PFSK-1 (cell line): ENCODE data around the gene AUTS2.

Experiments
- FOXP2 ChIP-seq: optimal IDR thresholded peaks from 2 replicates; pipeline ENCODE3; 2011; ENCODE audit warnings: borderline replicate concordance, control low read depth, inconsistent platforms; ENCODE audit not compliant: insufficient read depth; ENCODE audit errors: extremely low read length, extremely low read depth
- POLR2AphosphoS5 ChIP-seq: IDR thresholded peaks from 2 replicates; pipeline ENCODE4 v1.6.1; 2012; ENCODE audit warnings: low read depth, mild to moderate bottlenecking, control low read depth, low read length, moderate library complexity
- REST ChIP-seq, 2 experiments: IDR thresholded peaks; 2 replicates each; pipeline versions ENCODE4 v1.6.1 to v1.8.0; 2011 to 2012; ENCODE audit warnings: low read depth in 2 of 2, low read length in 2 of 2, control low read depth in 1 of 2, inconsistent platforms in 1 of 2, mild to moderate bottlenecking in 1 of 2, moderate library complexity in 1 of 2; ENCODE audit not compliant: insufficient read depth in 1 of 2
- SIN3A ChIP-seq: IDR thresholded peaks from 2 replicates; pipeline ENCODE4 v1.6.1; 2012; ENCODE audit warnings: mild to moderate bottlenecking, low read length, moderate library complexity, borderline replicate concordance; ENCODE audit not compliant: insufficient read depth
- TAF1 ChIP-seq: IDR thresholded peaks from 2 replicates; pipeline ENCODE4 v1.6.1; 2012; ENCODE audit warnings: low read length, control low read depth, borderline replicate concordance; ENCODE audit not compliant: insufficient read depth

AUTS2 gene

DNA sequence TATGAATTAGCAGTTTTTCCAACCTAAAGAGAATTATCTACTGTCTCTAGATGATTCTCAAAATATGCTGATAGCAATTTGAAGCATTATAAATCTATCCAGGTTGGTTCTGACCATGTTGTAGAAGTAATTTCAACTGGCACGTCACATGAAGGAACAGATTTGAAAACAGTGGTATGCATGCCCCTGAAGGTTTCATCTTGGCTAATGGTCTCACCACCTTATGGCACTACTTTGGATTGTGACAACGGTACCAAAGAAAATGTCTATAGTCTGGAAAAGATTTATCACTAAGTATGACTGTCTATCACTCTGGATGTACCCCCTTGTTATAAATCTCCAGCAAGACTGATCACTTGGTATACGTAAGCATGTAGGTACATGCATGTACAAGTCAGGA lies 810.6 kb downstream of the AUTS2 start:
- TF ChIP-seq FOXP2 (no peak), POLR2AphosphoS5 (no peak), TAF1 (no peak), REST (IDR thresholded peaks at IDR 0.05; ENCODE audit: insufficient read depth in 1 of 2, low read depth in 2 of 2, low read length in 2 of 2) (no peak), SIN3A (no peak)

DNA sequence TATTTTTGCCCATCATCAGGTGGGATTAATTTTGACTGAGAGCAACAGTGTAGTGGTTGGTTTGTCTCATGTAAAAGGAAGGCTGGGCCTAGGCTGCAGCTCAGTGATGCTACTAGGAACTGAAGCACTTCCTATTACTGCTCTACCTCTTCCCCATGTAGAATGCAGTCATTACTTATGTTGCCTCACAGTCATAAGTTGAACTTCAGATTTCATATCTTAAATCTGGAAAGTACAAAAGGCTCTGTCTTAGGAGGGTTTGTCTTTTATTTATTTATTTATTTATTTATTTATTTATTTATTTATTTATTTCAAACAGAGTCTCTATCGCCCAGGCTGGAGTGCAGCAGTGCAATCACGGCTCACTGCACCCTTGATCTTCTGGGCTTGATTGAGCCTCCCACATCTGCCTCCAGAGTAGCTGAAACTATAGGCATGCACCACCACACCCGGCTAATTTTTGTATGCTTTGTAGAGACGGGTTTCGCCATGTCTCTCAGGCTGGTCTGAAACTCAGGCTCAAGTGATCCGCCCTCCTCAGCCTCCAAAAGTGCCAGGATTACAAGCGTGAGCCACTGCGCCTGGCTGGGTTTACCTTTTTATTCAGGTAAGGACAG lies 812.0 kb downstream of the AUTS2 start:
- TF ChIP-seq POLR2AphosphoS5, result no peak
- no peak for TF ChIP-seq SIN3A
- TF ChIP-seq FOXP2, result no peak
- no peak for TF ChIP-seq REST (IDR thresholded peaks at IDR 0.05; ENCODE audit: insufficient read depth in 1 of 2, low read depth in 2 of 2, low read length in 2 of 2)
- TF ChIP-seq TAF1, result no peak

DNA sequence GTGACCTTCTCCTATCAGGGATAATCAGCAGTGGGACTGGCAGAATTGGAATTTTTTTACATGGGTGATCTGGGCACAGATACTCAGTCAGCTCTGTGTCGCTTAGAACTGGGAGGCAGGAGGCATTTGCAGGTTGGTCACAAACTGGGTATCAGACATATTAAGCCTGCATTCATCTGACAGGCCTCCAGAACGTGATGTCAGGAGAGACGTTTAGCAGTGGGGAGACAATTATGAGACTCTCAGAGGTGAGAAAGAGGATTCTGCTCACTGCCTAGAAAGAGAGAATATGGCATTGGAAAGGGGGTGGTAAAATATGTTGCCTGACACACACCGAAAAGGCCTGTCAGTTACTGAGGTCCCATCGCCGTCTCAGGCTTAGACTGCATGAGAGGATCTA lies 816.1 kb downstream of the AUTS2 start:
- TF ChIP-seq FOXP2 (no peak), SIN3A (no peak), REST (IDR thresholded peaks at IDR 0.05; ENCODE audit: insufficient read depth in 1 of 2, low read depth in 2 of 2, low read length in 2 of 2) (no peak), POLR2AphosphoS5 (no peak), TAF1 (no peak)

DNA sequence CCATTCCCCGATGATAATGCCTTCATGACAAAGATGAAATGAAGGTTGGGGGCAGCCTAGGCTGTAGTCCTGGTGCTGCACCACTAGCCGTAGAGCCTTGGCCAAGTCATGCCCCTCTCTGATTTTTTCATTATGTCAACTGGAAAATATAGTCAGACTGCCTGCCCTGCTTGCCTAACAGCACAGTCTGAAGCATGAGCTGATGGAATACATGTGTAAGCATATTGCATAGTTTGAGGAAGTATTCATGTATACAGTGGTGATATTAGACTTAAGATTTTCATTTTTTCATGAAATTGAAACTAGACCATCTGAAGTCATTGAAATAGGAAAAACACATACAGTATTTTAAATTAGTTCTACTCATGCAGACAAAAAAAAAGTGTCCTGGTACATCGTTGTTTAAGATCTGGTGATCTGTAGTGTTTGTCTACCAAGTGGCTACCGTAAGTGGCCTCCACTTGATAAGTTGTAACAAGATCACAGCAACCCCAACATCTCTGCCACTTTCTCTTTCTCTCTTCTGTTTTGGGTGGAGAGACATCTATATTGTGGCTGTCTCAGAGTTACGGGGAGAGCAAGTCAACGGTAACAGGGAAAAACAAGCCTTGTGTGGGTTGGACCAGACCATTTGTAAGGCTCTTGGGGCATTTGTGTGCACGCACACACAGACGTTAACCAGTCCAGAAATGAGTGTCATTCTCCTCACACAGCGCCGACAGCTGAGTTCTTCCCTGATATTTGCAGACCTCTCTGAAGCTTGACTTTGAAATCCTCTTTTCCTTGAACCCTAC lies 817.1 kb downstream of the AUTS2 start:
- no peak for TF ChIP-seq REST (IDR thresholded peaks at IDR 0.05; ENCODE audit: insufficient read depth in 1 of 2, low read depth in 2 of 2, low read length in 2 of 2)
- TF ChIP-seq SIN3A, result no peak
